Measurements from ENCODE around the gene TMEM203. TPM values are rescaled to one million over a fixed set of nuclear protein-coding genes. Genes with fewer than 3 reads are reported as not detected.

TMEM203 gene
- total and polyA plus RNA-seq, 10 of the 15 experiments (the other 5 are each of a cell fraction or from before 2014, with no cell fraction given), result 7.2 to 68.1 (median 33.8) TPM

DNA sequence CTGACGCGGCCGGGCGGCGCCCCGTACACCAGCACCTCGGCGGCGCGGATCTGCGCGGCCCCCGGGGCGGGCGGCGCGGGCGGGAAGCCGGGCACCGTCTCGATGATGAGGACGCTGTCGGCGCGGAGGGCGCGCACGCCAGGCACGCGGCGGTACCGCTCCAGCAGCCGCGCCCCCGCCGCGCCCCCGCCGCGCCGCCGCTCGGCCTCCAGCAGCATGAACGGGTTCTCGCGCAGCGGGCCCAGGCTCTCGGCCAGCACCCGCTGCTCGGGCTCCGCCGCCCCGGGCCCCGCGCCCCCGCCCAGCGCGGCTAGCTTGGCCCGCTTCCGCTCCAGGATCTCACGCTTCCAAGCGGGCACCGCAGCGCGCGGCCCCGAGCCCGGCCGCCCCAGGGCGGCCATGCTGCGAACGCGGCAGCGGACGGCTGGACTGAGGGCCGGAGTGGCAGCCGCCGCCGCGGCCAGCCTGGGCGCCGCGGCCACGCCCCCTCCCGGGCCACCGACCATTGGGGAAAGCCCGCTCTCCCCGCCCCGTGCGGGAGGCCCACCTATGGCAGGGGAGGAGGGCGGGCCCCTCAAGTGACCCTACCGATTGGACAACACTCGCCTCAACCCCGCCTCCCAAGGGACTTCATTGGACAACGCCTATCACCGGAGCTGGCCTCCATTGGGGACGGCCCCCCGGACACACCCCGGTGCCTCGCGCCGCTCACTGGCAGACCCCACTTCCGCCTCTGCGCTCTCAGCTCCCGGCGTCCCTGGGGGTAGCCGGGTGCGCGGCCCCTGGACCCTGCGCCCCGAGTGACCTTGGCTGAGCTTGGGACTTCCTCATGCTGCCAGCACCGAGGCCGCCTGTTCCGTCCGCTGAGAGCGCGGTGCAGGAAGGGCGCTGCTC lies 4.9 kb downstream of the TMEM203 start, which contains the start of gene TPRN (continued):
- TF ChIP-seq, protein P1, sequence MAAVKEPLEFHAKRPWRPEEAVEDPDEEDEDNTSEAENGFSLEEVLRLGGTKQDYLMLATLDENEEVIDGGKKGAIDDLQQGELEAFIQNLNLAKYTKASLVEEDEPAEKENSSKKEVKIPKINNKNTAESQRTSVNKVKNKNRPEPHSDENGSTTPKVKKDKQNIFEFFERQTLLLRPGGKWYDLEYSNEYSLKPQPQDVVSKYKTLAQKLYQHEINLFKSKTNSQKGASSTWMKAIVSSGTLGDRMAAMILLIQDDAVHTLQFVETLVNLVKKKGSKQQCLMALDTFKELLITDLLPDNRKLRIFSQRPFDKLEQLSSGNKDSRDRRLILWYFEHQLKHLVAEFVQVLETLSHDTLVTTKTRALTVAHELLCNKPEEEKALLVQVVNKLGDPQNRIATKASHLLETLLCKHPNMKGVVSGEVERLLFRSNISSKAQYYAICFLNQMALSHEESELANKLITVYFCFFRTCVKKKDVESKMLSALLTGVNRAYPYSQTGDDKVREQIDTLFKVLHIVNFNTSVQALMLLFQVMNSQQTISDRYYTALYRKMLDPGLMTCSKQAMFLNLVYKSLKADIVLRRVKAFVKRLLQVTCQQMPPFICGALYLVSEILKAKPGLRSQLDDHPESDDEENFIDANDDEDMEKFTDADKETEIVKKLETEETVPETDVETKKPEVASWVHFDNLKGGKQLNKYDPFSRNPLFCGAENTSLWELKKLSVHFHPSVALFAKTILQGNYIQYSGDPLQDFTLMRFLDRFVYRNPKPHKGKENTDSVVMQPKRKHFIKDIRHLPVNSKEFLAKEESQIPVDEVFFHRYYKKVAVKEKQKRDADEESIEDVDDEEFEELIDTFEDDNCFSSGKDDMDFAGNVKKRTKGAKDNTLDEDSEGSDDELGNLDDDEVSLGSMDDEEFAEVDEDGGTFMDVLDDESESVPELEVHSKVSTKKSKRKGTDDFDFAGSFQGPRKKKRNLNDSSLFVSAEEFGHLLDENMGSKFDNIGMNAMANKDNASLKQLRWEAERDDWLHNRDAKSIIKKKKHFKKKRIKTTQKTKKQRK (IDR thresholded peaks at IDR 0.05; ENCODE audit: low read depth, low read length), result peak; percentile 79

DNA sequence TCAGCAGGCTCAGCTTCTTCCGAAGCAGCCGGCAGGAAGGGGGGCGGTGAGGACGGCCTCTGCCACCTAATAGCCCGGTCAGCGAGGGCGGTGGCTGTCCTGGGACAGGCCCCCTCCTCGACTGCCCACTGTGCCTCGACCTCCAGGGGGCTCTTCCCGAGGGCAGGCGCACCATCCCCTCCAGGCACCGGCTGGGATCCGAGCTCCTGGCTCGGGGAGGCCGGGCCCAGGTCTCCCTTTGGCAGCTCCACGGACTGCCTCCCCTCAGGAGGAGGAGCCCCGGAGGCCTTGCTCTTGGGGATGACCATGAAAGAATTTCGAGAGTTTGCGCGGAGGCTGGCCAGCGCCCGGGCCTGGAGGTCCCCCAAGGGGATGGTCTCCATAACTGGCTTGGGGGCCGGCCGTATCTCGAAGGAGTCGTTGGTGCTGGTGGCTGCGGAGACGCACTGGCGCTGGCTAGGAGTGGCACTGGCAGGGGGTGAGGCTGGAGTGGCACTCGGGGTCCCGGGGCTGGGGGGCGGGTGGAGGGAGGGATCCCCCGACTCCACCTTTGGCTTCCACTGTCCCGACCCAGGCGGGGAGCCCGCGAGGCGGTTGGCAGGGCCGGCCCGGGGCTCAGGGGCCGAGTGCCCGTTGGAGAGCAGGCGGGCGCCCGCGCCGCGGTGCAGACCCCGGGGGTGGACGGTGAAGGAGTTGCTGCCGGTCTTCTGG lies 5.9 kb downstream of the TMEM203 start:
- Histone ChIP-seq H3K4me3 (peak overlapping the region; percentile 50; the same call in 1 of the 2 replicates), H4K20me1 (ENCODE audit: control insufficient read depth, insufficient read depth) (no peaks in the 10 kb centered on the region), H3K4me1 (ENCODE audit: control insufficient read depth, insufficient read depth, low read length) (peaks cover 30% of the 10 kb centered on the region), H3K79me2 (ENCODE audit: control insufficient read depth, insufficient read depth, low read length) (peaks cover 16% of the 10 kb centered on the region), H3K36me3 (ENCODE audit: control insufficient read depth in 2 of 2, insufficient read depth in 2 of 2, low read length in 1 of 2) (no peaks in the 10 kb centered on the region), H3K4me2 (ENCODE audit: control insufficient read depth, insufficient read depth) (peak overlapping the region; percentile 54), H3K27ac (ENCODE audit: control insufficient read depth, insufficient read depth) (no peak overlapping the region), H3K27me3 (replicated peaks in 1 of 2; ENCODE audit: control insufficient read depth in 2 of 2, insufficient read depth in 2 of 2, low read length in 1 of 2) (no peaks in the 10 kb centered on the region), H2AFZ (ENCODE audit: control insufficient read depth, low read depth, low read length) (no peak overlapping the region), H3K9ac (ENCODE audit: control insufficient read depth, insufficient read depth, low read length) (no peak overlapping the region; the same call in 1 of the 2 replicates), H3K9me3 (replicated peaks; ENCODE audit: control insufficient read depth, insufficient read depth, low read length) (no peaks in the 10 kb centered on the region)
- ChIA-PET SMC1A (ENCODE audit: uncharacterized antibody, unreplicated experiment) (interaction anchor here (0.9 to 1.9 kb wide), 3 partner anchors 11 to 50 kb away, joined by 4 to 9 read pairs (median 5); partner anchors contain the start of genes ANAPC2 and SSNA1), RAD21 (ENCODE audit: unreplicated experiment) (no interaction called here), CTCF (no interaction called here), POLR2A (interaction anchor here (2.0 to 2.5 kb wide), 2 partner anchors 11 to 49 kb away, joined by 6 to 9 read pairs; partner anchors contain the start of gene SSNA1)
- WGBS (ENCODE audit: insufficient coverage, insufficient replicate concordance, low lambda C conversion rate, missing lambda C conversion rate), result 79% methylated on average over 28 of the region's 51 CpGs
- FAIRE-seq (no peak), ATAC-seq (no peak), DNase-seq (ENCODE audit: low read depth, low spot score) (no peak)
- in situ Hi-C loops (cut with MboI) (no loop called here), intact Hi-C loops (cut with micrococcal nuclease; ENCODE audit: unreplicated experiment) (loop anchor here (2.0 kb wide), 2 partner anchors 23 to 77 kb away; partner anchors contain the start of gene RNF208)
- BruUV-seq (replicated peaks), result no TSS peak
- TF ChIP-seq MXI1 (IDR thresholded peaks at IDR 0.05; ENCODE audit: low read depth, low read length) (no peak), LARP7 (IDR thresholded peaks at IDR 0.05) (no peak), KDM1A (IDR thresholded peaks at IDR 0.05; ENCODE audit: borderline replicate concordance) (no peak), MYB (IDR thresholded peaks at IDR 0.05; ENCODE audit: borderline replicate concordance, low read depth, low read length) (no peak), ZZZ3 (IDR thresholded peaks at IDR 0.05; ENCODE audit: control insufficient read depth, insufficient read length, low read depth) (no peak), STAT3 (IDR thresholded peaks at IDR 0.05; ENCODE audit: low read depth, low read length) (no peak)
- TF ChIP-seq, protein P2, sequence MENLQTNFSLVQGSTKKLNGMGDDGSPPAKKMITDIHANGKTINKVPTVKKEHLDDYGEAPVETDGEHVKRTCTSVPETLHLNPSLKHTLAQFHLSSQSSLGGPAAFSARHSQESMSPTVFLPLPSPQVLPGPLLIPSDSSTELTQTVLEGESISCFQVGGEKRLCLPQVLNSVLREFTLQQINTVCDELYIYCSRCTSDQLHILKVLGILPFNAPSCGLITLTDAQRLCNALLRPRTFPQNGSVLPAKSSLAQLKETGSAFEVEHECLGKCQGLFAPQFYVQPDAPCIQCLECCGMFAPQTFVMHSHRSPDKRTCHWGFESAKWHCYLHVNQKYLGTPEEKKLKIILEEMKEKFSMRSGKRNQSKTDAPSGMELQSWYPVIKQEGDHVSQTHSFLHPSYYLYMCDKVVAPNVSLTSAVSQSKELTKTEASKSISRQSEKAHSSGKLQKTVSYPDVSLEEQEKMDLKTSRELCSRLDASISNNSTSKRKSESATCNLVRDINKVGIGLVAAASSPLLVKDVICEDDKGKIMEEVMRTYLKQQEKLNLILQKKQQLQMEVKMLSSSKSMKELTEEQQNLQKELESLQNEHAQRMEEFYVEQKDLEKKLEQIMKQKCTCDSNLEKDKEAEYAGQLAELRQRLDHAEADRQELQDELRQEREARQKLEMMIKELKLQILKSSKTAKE (IDR thresholded peaks at IDR 0.05; ENCODE audit: low read depth, poor library complexity, severe bottlenecking), result no peak
- TF ChIP-seq, protein P3, sequence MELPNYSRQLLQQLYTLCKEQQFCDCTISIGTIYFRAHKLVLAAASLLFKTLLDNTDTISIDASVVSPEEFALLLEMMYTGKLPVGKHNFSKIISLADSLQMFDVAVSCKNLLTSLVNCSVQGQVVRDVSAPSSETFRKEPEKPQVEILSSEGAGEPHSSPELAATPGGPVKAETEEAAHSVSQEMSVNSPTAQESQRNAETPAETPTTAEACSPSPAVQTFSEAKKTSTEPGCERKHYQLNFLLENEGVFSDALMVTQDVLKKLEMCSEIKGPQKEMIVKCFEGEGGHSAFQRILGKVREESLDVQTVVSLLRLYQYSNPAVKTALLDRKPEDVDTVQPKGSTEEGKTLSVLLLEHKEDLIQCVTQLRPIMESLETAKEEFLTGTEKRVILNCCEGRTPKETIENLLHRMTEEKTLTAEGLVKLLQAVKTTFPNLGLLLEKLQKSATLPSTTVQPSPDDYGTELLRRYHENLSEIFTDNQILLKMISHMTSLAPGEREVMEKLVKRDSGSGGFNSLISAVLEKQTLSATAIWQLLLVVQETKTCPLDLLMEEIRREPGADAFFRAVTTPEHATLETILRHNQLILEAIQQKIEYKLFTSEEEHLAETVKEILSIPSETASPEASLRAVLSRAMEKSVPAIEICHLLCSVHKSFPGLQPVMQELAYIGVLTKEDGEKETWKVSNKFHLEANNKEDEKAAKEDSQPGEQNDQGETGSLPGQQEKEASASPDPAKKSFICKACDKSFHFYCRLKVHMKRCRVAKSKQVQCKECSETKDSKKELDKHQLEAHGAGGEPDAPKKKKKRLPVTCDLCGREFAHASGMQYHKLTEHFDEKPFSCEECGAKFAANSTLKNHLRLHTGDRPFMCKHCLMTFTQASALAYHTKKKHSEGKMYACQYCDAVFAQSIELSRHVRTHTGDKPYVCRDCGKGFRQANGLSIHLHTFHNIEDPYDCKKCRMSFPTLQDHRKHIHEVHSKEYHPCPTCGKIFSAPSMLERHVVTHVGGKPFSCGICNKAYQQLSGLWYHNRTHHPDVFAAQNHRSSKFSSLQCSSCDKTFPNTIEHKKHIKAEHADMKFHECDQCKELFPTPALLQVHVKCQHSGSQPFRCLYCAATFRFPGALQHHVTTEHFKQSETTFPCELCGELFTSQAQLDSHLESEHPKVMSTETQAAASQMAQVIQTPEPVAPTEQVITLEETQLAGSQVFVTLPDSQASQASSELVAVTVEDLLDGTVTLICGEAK (IDR thresholded peaks at IDR 0.05; ENCODE audit: borderline replicate concordance), result no peak

All from GM12878 (cell line).